Measurements from ENCODE around the gene C2CD4D.

GRCh38 chr1:151814426-151814825, 25.2 kb downstream of the C2CD4D start:
- TF ChIP-seq CTCF (IDR thresholded peaks at IDR 0.05) (no peak), POLR2A (IDR thresholded peaks at IDR 0.05) (no peak), EP300 (IDR thresholded peaks at IDR 0.05) (no peak)

All from tibial nerve (tissue), 4 donors.